IPS-18a (cell line): ENCODE data around the gene TICAM1.
"Not testable (repeated sequence)": the region's sequence is repeated elsewhere in the genome, so short reads cannot be mapped to it uniquely, and the experiment has no call there.

ENCODE experiments used
- H3K27ac ChIP-seq: one replicate; pipeline ENCODE4 v1.5.1; 2013; ENCODE audit warnings: low read length
- H3K27me3 ChIP-seq: one replicate; pipeline ENCODE4 v1.6.1; 2013; ENCODE audit warnings: mild to moderate bottlenecking, low read length; ENCODE audit not compliant: control insufficient read depth, insufficient read depth
- H3K36me3 ChIP-seq: one replicate; pipeline ENCODE4 v1.6.1; 2013; ENCODE audit warnings: low read depth, low read length; ENCODE audit not compliant: control insufficient read depth
- H3K4me1 ChIP-seq: one replicate; pipeline ENCODE4 v1.6.1; 2013; ENCODE audit warnings: low read depth, low read length; ENCODE audit not compliant: control insufficient read depth
- H3K4me3 ChIP-seq: one replicate; pipeline ENCODE4 v1.5.1; 2013; ENCODE audit warnings: low read length
- H3K9ac ChIP-seq: one replicate; pipeline ENCODE4 v1.6.1; 2013; ENCODE audit warnings: mild to moderate bottlenecking, low read length, moderate library complexity
- H3K9me3 ChIP-seq: one replicate; pipeline ENCODE4 v1.6.1; 2013; ENCODE audit warnings: low read depth, low read length; ENCODE audit not compliant: control insufficient read depth

The TICAM1 gene

GRCh38 chr19:4800591-4801081 lies 30.9 kb downstream of the TICAM1 start:
- Histone ChIP-seq H3K27ac (no peak overlapping the region), H3K4me1 (no peaks in the 10 kb centered on the region), H3K9ac (no peak overlapping the region)

GRCh38 chr19:4795400-4795799 lies 36.1 kb downstream of the TICAM1 start:
- Histone ChIP-seq H3K9me3 (no peaks in the 10 kb centered on the region), H3K9ac (no peak overlapping the region), H3K27me3 (no peaks in the 10 kb centered on the region), H3K4me3 (no peak overlapping the region), H3K36me3 (peaks cover 24% of the 10 kb centered on the region), H3K27ac (no peak overlapping the region), H3K4me1 (no peaks in the 10 kb centered on the region)

More at GRCh38 chr19:4800591-4801081, 30.9 kb downstream of the TICAM1 start:
- no peaks in the 10 kb centered on the region for H3K27me3 ChIP-seq
- peaks cover 4% of the 10 kb centered on the region for H3K36me3 ChIP-seq
- H3K9me3 ChIP-seq = no peaks in the 10 kb centered on the region
- no peak overlapping the region for H3K4me3 ChIP-seq

- H3K9me3 ChIP-seq = no peaks in the 10 kb centered on the region
- no peak overlapping the region for H3K4me3 ChIP-seq
- no peak overlapping the region for H3K9ac ChIP-seq
- no peak overlapping the region for H3K27ac ChIP-seq
- peaks cover 24% of the 10 kb centered on the region for H3K36me3 ChIP-seq
- H3K27me3 ChIP-seq = no peaks in the 10 kb centered on the region
- no peaks in the 10 kb centered on the region for H3K4me1 ChIP-seq
These were observed 36.5 kb downstream of the TICAM1 start for GRCh38 chr19:4794971-4795370.

GRCh38 chr19:4793278-4793677 lies 38.2 kb downstream of the TICAM1 start:
- not testable (repeated sequence) for H3K4me1 ChIP-seq, H3K27ac ChIP-seq

GRCh38 chr19:4792866-4793195 lies 38.7 kb downstream of the TICAM1 start:
- not testable (repeated sequence) for H3K4me1 ChIP-seq, H3K27me3 ChIP-seq, H3K27ac ChIP-seq, H3K9me3 ChIP-seq
- H3K36me3 ChIP-seq = peaks cover 24% of the 10 kb centered on the region
- H3K9ac ChIP-seq = peak overlapping the region; percentile 95
- H3K4me3 ChIP-seq = peak overlapping the region; percentile 74

More at GRCh38 chr19:4793278-4793677, 38.2 kb downstream of the TICAM1 start:
- not testable (repeated sequence) for H3K4me3 ChIP-seq, H3K9me3 ChIP-seq, H3K9ac ChIP-seq, H3K27me3 ChIP-seq
- peaks cover 24% of the 10 kb centered on the region for H3K36me3 ChIP-seq

- H3K27ac ChIP-seq = peak overlapping the region; percentile 86
- not testable (repeated sequence) for H3K9me3 ChIP-seq
- H3K4me3 ChIP-seq = peak overlapping the region; percentile 74
These were observed 39.3 kb downstream of the TICAM1 start for GRCh38 chr19:4792019-4792865.

GRCh38 chr19:4791183-4792018 lies 40.1 kb downstream of the TICAM1 start, which contains the start of gene FEM1A:
Gene FEM1A (plus strand): TSS chr19:4791734. CDS start chr19:4791855, 121 bp downstream.
- Histone ChIP-seq H3K9me3 (no peaks in the 10 kb centered on the region), H3K27ac (peak within 1 kb of the TSS; percentile 86), H3K27me3 (no peaks in the 10 kb centered on the region), H3K9ac (peak within 1 kb of the TSS; percentile 95), H3K4me1 (no peaks in the 10 kb centered on the region), H3K36me3 (peaks cover 20% of the 10 kb centered on the region), H3K4me3 (peak within 1 kb of the TSS; percentile 74)

More at GRCh38 chr19:4792019-4792865, 39.3 kb downstream of the TICAM1 start:
- peak overlapping the region; percentile 95 for H3K9ac ChIP-seq
- H3K27me3 ChIP-seq, H3K4me1 ChIP-seq: not testable (repeated sequence)
- H3K36me3 ChIP-seq = peaks cover 24% of the 10 kb centered on the region

- H3K4me1 ChIP-seq, H3K27ac ChIP-seq, H3K27me3 ChIP-seq, H3K9me3 ChIP-seq, H3K9ac ChIP-seq, H3K4me3 ChIP-seq, H3K36me3 ChIP-seq: not testable (repeated sequence)
These were observed 45.0 kb downstream of the TICAM1 start for GRCh38 chr19:4786412-4787016.

GRCh38 chr19:4781801-4782200 lies 49.7 kb downstream of the TICAM1 start:
- Histone ChIP-seq H3K4me3 (no peak overlapping the region), H3K36me3 (no peaks in the 10 kb centered on the region), H3K27me3 (no peaks in the 10 kb centered on the region), H3K27ac (no peak overlapping the region), H3K4me1 (no peaks in the 10 kb centered on the region), H3K9me3 (no peaks in the 10 kb centered on the region), H3K9ac (no peak overlapping the region)

- Histone ChIP-seq H3K4me3 (no peak overlapping the region), H3K36me3 (no peaks in the 10 kb centered on the region), H3K9ac (no peak overlapping the region), H3K9me3 (no peaks in the 10 kb centered on the region), H3K4me1 (no peaks in the 10 kb centered on the region), H3K27me3 (no peaks in the 10 kb centered on the region), H3K27ac (no peak overlapping the region)
These were observed 50.7 kb downstream of the TICAM1 start for GRCh38 chr19:4780860-4781259.

GRCh38 chr19:4778124-4778523 lies 53.4 kb downstream of the TICAM1 start:
- not testable (repeated sequence) for H3K4me1 ChIP-seq, H3K9me3 ChIP-seq, H3K27me3 ChIP-seq, H3K9ac ChIP-seq, H3K36me3 ChIP-seq, H3K4me3 ChIP-seq, H3K27ac ChIP-seq
